Cardiac muscle cell (in vitro differentiated cells and primary cell): ENCODE results near the gene C2orf92. TPM values are rescaled to one million over a fixed set of nuclear protein-coding genes. Genes with fewer than 3 reads are reported as not detected.

Experiments
- DNase-seq, 2 donors: peaks; one replicate each; pipeline versions ENCODE4 v3.0.0 to v3.0.0-alpha.2; 2010 to 2017; ENCODE audit warnings: low read depth in 1 of 2, low spot score in 1 of 2
- H3K27ac ChIP-seq: fragments of 200-600 bp; sonication (generic); 2 replicates; pipeline ENCODE4 v1.5.1; 2016
- H3K27me3 ChIP-seq: fragments of 200-600 bp; sonication (generic); 2 replicates; pipeline ENCODE4 v1.6.0; 2016; ENCODE audit warnings: control low read depth
- H3K36me3 ChIP-seq: fragments of 200-600 bp; sonication (generic); 2 replicates; pipeline ENCODE4 v1.5.1; 2016; ENCODE audit warnings: control low read depth
- H3K4me1 ChIP-seq: fragments of 200-600 bp; sonication (generic); 2 replicates; pipeline ENCODE4 v1.8.1; 2017; ENCODE audit warnings: low read depth, mild to moderate bottlenecking, mixed run types
- H3K4me3 ChIP-seq: fragments of 200-600 bp; sonication (generic); 2 replicates; pipeline ENCODE4 v1.5.1; 2016; ENCODE audit warnings: mild to moderate bottlenecking
- H3K9me3 ChIP-seq: fragments of 200-600 bp; sonication (generic); 2 replicates; pipeline ENCODE4 v1.5.1; 2017; ENCODE audit warnings: low read depth, mild to moderate bottlenecking, control low read depth
- CTCF ChIP-seq: IDR thresholded peaks from 2 replicates; pipeline ENCODE4 v1.5.1; 2012; ENCODE audit warnings: low read depth, mild to moderate bottlenecking, low read length
- polyA plus RNA-seq: library from polyadenylated mRNA; unstranded; fragments of >200 nt; fragmentation: Nextera tagmentation; extraction: Ambion mirVana; gene quantifications from 2 replicates; pipeline ENCODE4 v1.2.1, GENCODE V29; 2016
- total RNA-seq: library from RNA; depleted of rRNA; stranded (reverse); fragments of >200 nt; gene quantifications from 2 replicates; pipeline ENCODE4 v1.2.3, GENCODE V29; 2016

Gene C2orf92
- total and polyA plus RNA-seq, 2 experiments from 2014 or later = 6.7 to 9.4 TPM

DNA sequence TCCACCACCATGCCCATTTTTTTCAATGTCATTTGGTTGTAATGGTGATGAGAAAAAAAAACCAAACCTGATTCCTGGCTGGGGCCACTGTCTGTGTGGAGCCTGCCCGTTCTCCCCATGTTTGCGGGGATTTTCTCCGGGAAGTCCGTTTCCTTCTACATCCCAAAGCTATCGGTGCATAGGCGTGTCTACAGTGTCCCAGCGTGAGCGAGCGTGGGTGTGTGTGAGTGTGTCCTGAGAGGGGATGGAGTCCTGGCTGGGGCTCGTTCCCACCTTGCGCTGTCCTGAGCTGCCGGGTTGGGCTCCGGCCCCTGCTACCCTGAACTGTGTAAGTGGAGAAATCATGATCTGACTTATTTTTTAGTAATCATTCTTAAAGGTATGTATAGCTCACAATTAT is 36.6 kb downstream of the C2orf92 start:
- TF ChIP-seq CTCF = no peak
- no peak for DNase-seq
- Histone ChIP-seq H3K36me3 (no peaks in the 10 kb centered on the region), H3K27ac (no peak overlapping the region), H3K9me3 (no peaks in the 10 kb centered on the region), H3K4me1 (no peaks in the 10 kb centered on the region), H3K27me3 (no peaks in the 10 kb centered on the region), H3K4me3 (no peak overlapping the region)

GRCh38 chr2:97706708-97707345 is 37.3 kb downstream of the C2orf92 start:
- no peaks in the 10 kb centered on the region for H3K9me3 ChIP-seq
- TF ChIP-seq CTCF = no peak
- no peaks in the 10 kb centered on the region for H3K4me1 ChIP-seq
- no peak for DNase-seq
- H3K27ac ChIP-seq = no peak overlapping the region
- no peaks in the 10 kb centered on the region for H3K36me3 ChIP-seq
- no peak overlapping the region for H3K4me3 ChIP-seq
- H3K27me3 ChIP-seq = no peaks in the 10 kb centered on the region

DNA sequence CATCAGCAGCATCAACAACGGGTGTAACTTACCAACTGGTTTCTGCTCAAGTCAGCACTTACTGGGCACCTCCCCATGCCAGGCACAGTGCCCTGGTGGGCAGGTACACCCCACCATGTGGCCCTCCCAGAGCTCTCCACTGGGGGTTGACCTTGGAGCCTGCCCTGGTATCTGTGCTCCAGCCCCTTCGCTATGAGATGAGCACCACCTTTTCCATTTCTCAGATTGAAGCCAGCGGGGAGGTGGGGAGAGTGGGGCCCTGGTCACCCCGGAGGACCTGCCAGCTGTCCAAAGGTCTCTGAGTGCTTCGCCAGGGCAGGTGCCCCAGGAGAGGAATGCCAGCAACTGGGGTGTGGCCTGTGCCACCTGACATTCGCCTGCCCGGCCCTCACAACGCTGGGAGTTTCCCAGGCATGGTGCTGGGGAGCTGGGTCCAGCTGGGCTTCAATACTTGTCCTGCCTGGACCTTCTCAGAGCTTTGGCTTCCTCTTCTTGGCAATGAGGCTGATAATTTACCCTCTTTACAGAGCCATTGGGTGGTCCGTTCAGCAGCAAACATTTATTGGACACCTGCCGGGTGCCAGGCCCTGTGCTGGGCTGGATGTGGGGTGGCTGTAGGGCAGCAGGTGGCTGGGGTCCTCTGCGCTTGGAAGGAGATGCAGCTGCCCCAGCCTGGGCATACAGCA is 38.0 kb downstream of the C2orf92 start:
- no peak for TF ChIP-seq CTCF

GRCh38 chr2:97708048-97708380 is 38.5 kb downstream of the C2orf92 start:
- DNase-seq = no peak
- no peak overlapping the region for H3K4me3 ChIP-seq
- no peaks in the 10 kb centered on the region for H3K9me3 ChIP-seq
- H3K27me3 ChIP-seq = no peaks in the 10 kb centered on the region
- TF ChIP-seq CTCF = no peak
- no peak overlapping the region for H3K27ac ChIP-seq
- no peaks in the 10 kb centered on the region for H3K36me3 ChIP-seq
- peaks cover 6% of the 10 kb centered on the region for H3K4me1 ChIP-seq

More for the DNA sequence above, 38.0 kb downstream of the C2orf92 start:
- H3K36me3 ChIP-seq = no peaks in the 10 kb centered on the region
- DNase-seq = no peak
- H3K4me3 ChIP-seq = no peak overlapping the region
- H3K27ac ChIP-seq = no peak overlapping the region
- no peaks in the 10 kb centered on the region for H3K27me3 ChIP-seq
- H3K4me1 ChIP-seq = peaks cover 5% of the 10 kb centered on the region
- no peaks in the 10 kb centered on the region for H3K9me3 ChIP-seq

GRCh38 chr2:97708608-97709007 is 39.1 kb downstream of the C2orf92 start:
- Histone ChIP-seq H3K4me1 (peaks cover 6% of the 10 kb centered on the region), H3K27ac (no peak overlapping the region), H3K36me3 (no peaks in the 10 kb centered on the region), H3K27me3 (no peaks in the 10 kb centered on the region), H3K4me3 (no peak overlapping the region), H3K9me3 (no peaks in the 10 kb centered on the region)
- no peak for TF ChIP-seq CTCF
- no peak for DNase-seq
